Stimulated activated CD8-positive, alpha-beta memory T cell treated with anti-CD3 and anti-CD28 coated beads, Interleukin-2, amount 100 ng/mL, for 1 hour (primary cell): ENCODE data around the gene ACTN1.
A peak's percentile ranks its signal among the peaks of the same experiment; 100 is the strongest.

Experiments
- DNase-seq, 2 donors: peaks; one replicate each; pipeline ENCODE4 v3.0.0-alpha.2; 2020; ENCODE audit warnings: low read depth in 2 of 2

Gene ACTN1

GRCh38 chr14:68969278-68970033 lies 9.6 kb downstream of the ACTN1 start:
- no peak for DNase-seq

- no peak for DNase-seq
Observed at GRCh38 chr14:68968721-68969120, 10.4 kb downstream of the ACTN1 start.

DNA sequence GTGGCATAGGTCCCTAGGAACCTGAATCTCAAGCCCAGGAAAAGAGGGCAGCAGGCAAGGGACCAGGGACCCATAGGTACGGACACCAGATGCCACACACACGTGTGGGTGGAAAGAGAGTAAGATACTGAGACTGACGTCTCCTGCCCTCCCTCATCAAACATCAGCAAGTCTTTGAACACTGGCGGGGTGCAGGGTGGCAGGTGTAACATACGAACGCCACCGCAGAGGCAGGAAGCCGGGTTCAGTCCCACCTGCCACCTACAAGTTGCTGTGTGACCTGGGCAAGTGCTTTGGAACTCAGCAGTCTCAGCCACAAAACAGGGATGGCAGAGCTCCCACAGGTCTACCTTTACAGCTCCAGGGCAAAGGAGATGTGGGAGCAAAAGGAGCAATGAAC lies 11.1 kb downstream of the ACTN1 start:
- peak; percentile 24 to 56 for DNase-seq

DNA sequence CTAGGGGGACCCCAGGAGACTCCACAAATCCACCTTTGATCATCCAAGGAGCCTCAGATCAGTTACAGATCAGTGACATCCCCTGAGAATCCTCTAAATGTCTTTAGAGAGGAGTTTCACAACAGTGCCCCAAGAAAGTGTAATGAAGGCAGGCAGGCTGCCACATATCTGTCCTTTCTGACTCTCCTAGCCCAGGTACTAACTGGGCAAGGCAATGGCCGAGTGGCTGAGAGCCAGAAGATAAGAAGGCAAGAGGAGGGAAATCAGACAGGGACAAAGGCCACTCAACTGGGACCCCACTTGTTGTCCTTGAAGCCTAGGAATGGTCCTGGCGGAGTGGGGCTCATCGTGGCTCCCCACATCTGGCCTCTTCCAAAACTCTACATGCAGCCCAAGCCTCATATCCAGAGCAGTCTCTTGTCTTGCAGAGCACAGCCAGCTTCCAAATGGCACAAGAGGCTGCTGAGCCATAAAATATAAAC lies 11.6 kb downstream of the ACTN1 start:
- no peak for DNase-seq

DNA sequence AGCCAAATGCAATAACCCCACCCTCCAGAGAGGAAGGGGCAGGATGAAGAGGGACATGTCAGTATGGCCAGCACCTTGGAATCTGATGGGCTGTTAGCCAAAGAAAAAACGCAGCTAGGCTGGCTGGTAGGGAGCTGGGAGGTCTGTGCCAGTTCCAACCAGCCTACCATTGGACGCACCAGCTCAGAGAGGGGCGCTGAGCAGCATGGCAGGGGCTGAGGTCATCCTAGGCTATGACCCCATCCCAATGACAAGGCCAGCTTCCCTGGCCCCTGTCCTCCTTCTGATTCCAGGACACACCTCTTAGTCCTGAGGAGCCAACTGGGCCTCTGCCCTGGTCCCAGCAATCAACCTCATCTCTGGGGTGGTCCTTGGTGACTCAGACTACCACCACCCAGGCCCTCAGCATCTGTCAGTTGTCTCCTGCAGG lies 12.2 kb downstream of the ACTN1 start:
- no peak for DNase-seq

- DNase-seq, result no peak
Observed at GRCh38 chr14:68965261-68965761, 13.8 kb downstream of the ACTN1 start.

DNA sequence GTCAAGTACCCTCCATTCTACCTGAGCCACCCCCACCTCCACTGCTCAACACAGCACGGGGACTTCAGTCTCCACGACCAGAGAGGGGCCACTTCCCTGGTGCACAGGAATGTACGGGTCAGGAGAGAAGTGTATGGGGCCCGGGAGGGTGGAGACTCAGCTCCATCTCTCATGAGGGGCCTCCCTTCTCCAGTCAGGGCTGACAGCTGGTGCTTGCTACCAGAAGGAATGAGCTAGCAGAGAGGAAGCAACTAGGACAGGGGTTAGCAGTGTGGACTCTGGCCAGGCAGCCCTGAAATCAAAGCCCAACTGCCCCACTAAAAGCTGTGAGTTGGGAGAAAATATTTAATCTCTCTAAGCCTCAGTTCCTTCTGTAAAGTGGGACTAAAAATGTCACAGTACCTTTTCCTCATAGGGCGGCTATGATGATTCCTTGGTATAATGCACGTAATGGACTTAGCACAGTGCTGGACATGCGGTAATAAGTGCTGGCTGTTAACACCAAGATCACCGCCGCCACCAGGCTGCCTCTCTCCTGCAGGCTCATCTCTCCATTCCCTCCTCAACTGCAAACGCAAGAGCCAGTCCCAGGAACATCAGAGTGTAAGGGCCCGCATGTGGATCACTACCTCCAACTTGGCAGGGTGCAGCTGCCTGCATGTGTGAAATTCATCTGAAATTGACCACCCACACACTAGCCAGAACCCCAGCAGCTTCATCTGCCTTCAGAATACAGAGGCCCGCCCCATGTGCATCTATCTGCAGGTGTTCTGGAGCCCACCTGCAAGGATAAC lies 14.6 kb downstream of the ACTN1 start:
- no peak for DNase-seq

DNA sequence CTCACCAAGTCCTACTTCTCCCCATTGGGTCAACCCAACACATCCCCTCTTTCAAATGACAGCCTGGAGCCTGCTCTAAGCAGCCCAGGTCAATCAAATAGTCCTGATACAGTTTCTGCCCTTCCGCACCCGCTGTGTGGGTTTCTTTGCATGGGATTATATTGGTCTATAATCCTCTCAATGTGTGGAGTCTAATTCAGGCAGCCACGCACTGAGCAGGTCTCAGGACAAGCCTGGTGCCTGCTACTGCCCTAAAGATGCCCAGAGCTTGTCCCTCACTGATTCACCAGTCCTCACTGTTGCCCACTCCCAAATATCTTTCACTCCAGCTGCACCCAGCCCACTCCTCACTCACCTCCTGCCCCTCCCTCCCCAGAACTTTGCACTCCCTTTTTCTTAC lies 16.4 kb downstream of the ACTN1 start:
- DNase-seq, result no peak

DNA sequence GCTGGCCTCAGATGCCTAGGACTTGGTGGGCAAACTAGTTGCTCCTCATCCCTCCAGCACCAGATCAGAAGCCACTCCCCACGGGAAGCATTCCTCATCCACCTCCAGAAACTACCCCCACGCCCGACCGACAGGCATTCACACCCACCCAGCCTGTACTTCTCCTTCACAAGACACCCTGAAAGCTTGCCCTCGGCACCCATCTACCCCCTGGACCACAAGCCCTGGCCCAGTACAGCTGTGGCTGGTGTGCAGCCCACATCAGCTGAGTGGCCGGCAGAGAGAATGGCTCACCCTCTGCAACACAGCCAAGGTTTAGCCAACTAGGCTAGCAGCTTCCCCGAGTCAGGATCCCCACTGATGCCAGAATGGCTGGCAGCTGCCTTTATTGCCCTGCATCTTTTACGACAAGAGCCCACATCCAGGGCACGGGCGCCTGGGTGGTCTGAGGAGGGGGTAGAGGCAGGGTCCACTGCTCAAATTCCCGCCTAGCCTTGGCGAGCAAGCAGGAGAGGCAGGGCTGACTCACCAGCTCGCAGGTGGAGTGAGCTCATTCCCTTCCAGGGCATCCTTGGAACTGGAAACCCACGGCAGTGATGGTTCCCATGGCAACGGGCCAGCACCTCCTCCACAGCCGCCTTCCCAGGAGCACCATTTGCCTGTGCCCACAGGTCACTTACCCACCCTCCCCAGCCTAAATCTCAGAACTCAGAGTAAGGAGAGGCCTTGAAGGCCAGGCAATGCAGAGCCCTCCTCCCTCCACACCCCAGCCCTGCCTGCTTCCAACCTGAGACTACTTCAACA lies 17.1 kb downstream of the ACTN1 start:
- DNase-seq, result no peak

- DNase-seq, result no peak
Observed at GRCh38 chr14:68961361-68961760, 17.7 kb downstream of the ACTN1 start.

- no peak for DNase-seq
Observed at GRCh38 chr14:68960123-68960522, 19.0 kb downstream of the ACTN1 start.

- DNase-seq, result no peak
Observed at GRCh38 chr14:68959035-68959434, 20.1 kb downstream of the ACTN1 start.

DNA sequence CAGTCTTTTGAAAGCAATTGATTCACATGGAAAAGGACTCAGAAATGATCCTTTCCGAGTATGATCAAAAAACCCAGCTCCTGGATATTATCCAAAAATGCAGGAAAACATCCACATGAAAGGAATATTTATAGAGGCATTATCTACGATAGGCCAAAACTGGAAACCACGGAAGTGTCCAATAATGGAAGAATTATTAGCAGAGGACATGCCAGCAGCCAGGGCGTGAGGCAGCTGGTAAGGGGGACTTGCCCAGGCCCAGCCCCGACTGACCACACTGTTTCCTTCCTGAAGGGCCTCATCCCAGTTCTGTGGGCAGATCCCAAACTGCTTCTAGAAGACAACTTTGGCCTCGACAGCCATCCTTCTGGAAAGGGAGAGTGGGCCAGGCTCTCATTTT lies 20.5 kb downstream of the ACTN1 start:
- no peak for DNase-seq

DNA sequence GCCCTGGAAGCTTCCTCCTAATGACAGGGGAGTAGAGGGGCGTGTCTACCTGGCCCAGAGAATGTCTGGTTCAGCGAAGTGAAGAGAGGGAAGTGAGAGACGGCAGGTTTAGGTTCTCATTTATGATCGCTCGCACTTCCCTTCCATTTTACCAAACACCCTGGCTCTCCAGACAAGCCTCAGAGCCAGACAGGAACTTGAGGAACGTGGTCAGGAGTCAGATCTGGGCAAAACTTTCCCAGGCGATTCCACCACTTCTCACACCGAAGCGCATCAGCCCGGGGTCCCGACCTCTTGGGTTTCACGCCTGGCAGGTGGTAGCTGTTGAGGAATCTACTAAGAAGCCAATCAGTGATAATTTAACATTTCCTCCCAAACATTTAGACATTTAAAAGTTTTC lies 21.3 kb downstream of the ACTN1 start:
- no peak for DNase-seq

GRCh38 chr14:68956724-68957123 lies 22.4 kb downstream of the ACTN1 start:
- DNase-seq, result no peak

DNA sequence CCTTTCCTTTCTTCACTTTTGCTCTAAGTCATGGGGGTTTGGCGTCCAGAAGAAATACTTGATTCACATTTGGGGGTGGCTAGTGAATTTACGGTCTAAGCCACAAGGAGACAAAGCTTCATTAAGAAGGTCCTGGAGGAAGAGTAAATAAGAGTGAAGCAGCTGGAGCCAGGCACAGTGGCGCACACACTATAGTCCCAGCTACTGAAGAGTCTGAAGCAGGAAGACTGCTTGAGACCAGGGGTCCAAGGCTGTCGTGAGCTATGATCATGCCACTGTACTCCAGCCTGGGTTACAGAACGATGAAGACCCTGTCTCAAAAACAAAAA lies 23.3 kb downstream of the ACTN1 start:
- no peak for DNase-seq

- no peak for DNase-seq
Observed at GRCh38 chr14:68955164-68955850, 23.8 kb downstream of the ACTN1 start.

DNA sequence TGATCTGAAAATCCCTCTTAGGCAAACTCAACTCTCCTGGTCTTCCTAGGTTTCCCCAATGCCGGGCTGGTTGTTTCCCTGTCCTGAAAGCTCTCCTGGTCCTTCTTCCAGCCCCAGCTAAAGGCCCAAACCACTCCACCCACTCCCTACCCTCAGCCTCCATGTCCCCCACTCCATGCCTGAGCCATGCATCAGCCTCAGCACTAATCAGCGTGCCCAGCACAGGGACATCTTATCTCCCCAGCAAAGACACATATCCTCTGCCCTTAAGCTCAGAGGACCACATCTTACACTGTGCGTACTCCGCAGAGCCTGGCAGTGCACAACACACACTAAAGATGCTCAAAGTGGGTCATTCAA lies 25.9 kb downstream of the ACTN1 start:
- DNase-seq, result no peak

GRCh38 chr14:68952531-68953195 lies 26.4 kb downstream of the ACTN1 start:
- DNase-seq, result no peak

DNA sequence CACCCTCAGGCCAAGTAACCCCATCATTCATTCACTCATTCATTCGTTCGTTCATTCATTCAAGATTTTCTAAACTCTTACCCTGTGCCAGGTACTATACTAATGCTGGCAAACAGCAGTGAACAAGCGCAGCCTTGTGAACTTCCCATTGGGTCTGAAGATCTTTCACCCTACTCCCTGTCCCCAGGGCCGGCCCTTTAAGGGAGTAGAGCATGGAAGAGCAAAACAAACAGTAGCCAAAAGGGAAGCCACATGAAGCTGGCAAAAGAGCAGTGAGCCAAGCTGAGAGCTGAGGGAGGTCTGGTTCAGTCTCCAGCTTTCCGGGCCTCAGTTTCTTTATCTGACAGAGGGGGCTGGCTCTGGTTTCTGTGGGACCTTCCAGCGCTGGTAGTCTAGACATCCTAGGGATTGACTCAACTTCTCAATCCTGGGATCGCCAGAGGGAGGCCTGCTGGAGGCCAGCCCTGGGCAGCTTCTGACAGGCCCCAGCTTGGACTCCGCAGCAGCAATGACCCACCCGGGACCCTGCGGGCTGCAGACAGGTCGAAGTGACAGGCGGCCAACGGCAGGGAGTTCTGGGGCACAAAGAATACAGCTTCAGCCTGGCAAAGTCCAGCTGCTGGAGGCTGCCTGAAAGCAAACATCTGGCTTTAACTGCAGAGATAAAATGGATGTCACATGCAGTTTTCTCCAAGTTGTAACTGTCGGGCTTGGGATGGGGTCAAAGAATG lies 27.1 kb downstream of the ACTN1 start:
- DNase-seq, result no peak
